AG09309 (cell line): Measurements from ENCODE around the gene NBPF3.

Experiments used
- DNase-seq: peaks from one replicate; pipeline ENCODE4 v3.0.0-alpha.2; 2010; ENCODE audit warnings: low read depth
- H3K4me3 ChIP-seq: 2 replicates; pipeline ENCODE4 v1.5.1; 2011; ENCODE audit warnings: mild to moderate bottlenecking, low read depth, low read length, moderate library complexity; ENCODE audit not compliant: control insufficient read depth
- CTCF ChIP-seq: IDR thresholded peaks from 2 replicates; pipeline ENCODE4 v1.5.1; 2011; ENCODE audit warnings: mild to moderate bottlenecking, low read depth, low read length, inconsistent platforms; ENCODE audit not compliant: insufficient read depth, control insufficient read depth; ENCODE audit errors: missing control alignments

Gene NBPF3

DNA sequence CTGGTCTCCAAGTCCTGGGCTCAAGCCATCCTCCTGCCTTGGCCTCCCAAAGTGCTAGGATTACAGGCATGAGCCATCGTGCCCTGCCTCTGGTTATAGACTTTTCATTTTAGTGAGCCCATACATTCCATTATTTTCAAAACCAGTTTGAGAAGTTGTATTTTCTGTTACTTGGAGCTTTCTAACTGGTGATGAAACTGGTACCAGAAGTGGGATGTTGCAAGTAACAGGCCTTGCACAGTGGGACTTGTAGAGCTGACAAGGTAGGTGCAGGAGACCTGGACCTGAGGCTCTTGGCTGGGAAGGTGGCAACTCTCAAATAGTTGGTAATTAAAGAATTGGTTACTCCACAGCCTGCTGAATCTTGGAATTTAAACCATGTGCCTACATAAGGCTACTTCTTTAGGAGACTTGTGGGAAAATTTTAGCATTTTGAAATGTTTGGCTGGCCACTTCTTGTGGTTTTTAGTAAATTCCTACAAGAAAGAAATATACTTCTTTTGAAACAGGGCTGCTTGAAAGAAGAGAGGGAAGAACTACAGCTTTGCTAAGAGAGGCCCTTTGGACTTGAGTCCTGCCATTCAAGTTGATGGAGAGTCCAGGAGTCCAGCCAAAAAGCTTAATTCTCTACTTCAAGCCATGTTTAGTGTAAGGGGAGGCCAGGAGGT, 59.5 kb downstream of the NBPF3 start:
- peak; percentile 27 for DNase-seq
- no peak overlapping the region for H3K4me3 ChIP-seq
- no peak for TF ChIP-seq CTCF

DNA sequence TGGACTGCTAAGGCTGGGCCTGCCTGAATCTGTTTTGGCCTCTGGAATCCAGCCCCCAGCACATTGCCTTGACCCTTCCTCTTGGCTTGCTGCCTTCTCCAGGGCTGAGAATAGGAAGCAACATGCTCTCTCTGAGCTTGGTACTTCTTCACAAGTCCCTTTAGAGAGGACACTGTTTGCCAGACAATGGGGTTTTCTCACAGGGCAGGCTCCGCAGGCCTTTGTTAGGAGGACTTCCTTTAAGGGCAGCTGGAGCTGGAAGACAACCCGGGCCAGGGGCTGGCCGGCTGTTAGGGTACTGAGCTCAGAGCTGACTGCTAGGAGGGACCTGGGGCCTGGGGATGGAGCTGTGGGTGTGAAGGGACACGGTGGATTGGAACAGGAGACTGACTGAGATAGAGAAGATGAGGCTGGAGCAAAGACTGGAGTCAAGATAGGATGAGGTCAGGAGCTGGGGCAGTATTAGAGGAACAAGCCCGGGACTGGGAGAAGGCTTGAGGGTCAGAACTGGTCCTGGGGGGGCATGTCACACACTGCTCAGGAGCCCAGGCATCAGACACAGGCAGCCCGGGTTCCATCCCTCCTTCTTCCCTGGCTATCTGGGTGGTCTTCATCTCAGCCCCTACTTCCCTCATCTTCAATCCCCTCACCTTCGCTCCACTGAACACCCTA, 63.9 kb downstream of the NBPF3 start:
- DNase-seq = no peak
- no peak for TF ChIP-seq CTCF
- no peak overlapping the region for H3K4me3 ChIP-seq

- TF ChIP-seq CTCF = no peak
- H3K4me3 ChIP-seq = no peak overlapping the region
- no peak for DNase-seq
These were observed 66.9 kb downstream of the NBPF3 start for GRCh38 chr1:21506804-21507203.

DNA sequence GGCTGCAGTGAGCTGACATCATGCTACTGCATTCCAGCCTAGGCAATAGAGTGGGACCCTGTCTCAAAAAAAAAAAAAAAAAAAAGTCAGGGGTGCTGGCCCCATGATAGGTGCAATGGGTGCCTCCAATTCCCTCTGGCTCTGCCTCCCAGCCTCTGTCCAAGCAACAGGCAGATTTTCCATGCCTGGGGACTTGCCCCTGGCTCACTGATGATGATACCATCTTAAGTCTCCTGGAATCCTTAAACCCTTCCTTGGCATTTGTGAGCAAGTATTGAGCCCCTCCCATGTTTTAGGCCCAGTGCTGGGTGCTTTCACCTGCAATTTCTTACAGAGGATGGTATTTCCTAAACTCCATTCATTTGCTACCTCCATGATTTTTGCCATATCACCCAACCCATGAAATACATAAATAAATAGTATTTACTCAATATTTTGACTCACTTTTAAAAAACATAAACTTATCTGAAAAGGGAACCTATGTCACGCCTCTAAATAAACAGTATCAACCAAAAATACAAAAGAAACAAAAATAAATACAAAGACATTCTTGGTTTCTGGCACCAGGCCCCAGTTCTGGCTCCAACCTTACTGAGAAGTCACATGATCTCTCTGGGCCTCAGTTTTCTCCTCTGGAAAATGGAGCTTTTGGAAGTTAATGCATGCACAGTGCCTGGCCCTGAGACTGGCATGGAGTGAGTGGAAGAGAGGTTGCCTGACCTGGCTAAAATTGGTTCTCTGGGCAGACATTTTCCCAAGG, 67.8 kb downstream of the NBPF3 start:
- TF ChIP-seq CTCF = no peak
- no peak overlapping the region for H3K4me3 ChIP-seq
- DNase-seq = no peak

DNA sequence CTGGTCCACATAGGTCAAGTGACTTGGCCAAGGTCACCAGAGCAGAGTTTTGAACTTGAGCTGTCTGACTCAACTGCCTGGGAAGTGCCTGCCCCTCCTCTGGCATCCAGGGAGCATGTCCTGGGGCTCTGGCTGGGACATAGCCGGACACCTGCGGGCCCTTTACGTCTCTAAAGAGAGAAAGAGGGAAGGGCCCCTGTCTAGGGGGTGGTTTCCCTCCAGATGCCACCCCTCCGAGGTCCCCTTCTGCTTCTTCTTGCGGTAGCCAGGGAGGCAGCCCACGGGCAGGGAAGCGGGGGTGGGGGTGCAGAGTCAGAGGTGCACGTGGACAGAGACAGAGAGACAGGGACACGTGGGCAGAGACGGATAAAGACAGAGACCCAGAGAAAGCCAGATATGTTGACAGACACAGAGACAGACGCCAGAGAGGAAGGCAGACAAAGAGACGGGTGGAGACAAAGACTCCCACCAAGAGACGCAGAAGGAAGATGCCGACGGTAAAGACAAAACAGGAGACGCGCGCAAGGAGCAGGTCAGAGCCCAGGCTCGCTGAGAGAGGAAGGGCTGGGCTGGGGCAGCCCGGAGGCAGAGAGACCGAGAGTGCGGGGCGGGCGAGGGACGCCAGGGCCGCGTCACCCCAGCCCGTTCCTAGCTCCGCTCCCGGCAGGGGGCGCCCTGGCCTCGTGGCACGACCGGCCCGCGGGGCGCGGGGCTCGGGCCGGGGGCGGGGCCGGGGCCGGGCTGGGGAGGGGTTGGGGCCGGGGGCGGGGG, 68.8 kb downstream of the NBPF3 start:
- peak; percentile 56 for TF ChIP-seq CTCF
- no peak overlapping the region; the same call in 1 of the 2 replicates for H3K4me3 ChIP-seq
- no peak for DNase-seq
